Mesendoderm (in vitro differentiated cells): ENCODE results near the gene MSX2.

Experiments
- DNase-seq: peaks from one replicate; pipeline ENCODE4 v3.0.0; 2013
- H2AK5ac ChIP-seq: 2 replicates; pipeline ENCODE4 v1.6.1; 2013; ENCODE audit warnings: low read length, inconsistent platforms
- H2BK120ac ChIP-seq: 2 replicates; pipeline ENCODE4 v1.6.1; 2013; ENCODE audit warnings: low read depth, mild to moderate bottlenecking, low read length, moderate library complexity, mixed read lengths
- H2BK15ac ChIP-seq: replicated peaks from 2 replicates; pipeline ENCODE4 v1.6.1; 2013; ENCODE audit warnings: low read depth, mild to moderate bottlenecking, moderate library complexity
- H2BK5ac ChIP-seq: 2 replicates; pipeline ENCODE4 v1.6.1; 2013; ENCODE audit warnings: low read length, inconsistent platforms
- H3K18ac ChIP-seq: 2 replicates; pipeline ENCODE4 v1.6.1; 2013; ENCODE audit warnings: mild to moderate bottlenecking, low read length, mixed read lengths
- H3K23ac ChIP-seq: one replicate; pipeline ENCODE4 v1.6.1; 2013; ENCODE audit warnings: low read length
- H3K27ac ChIP-seq: 2 replicates; pipeline ENCODE4 v1.5.1; 2013; ENCODE audit warnings: low read depth, mild to moderate bottlenecking, inconsistent platforms, low read length, moderate library complexity
- H3K27me3 ChIP-seq: 2 replicates; pipeline ENCODE4 v1.6.1; 2013; ENCODE audit warnings: low read length, control low read depth, mild to moderate bottlenecking, inconsistent platforms; ENCODE audit not compliant: insufficient read depth, poor library complexity
- H3K36me3 ChIP-seq: 2 replicates; pipeline ENCODE4 v1.6.1; 2013; ENCODE audit warnings: low read length, inconsistent platforms; ENCODE audit not compliant: control insufficient read depth, insufficient read depth
- H3K4ac ChIP-seq: one replicate; pipeline ENCODE4 v1.6.1; 2013; ENCODE audit warnings: low read depth, mild to moderate bottlenecking, low read length, moderate library complexity
- H3K4me1 ChIP-seq: 2 replicates; pipeline ENCODE4 v1.6.1; 2013; ENCODE audit warnings: low read depth, low read length, inconsistent platforms; ENCODE audit not compliant: control insufficient read depth
- H3K4me2 ChIP-seq: 2 replicates; pipeline ENCODE4 v1.6.1; 2013; ENCODE audit warnings: low read length
- H3K4me3 ChIP-seq: 2 replicates; pipeline ENCODE4 v1.5.1; 2013; ENCODE audit warnings: mild to moderate bottlenecking, low read length
- H3K56ac ChIP-seq: one replicate; pipeline ENCODE4 v1.6.1; 2013; ENCODE audit warnings: low read length
- H3K79me1 ChIP-seq: 2 replicates; pipeline ENCODE4 v1.6.1; 2013; ENCODE audit warnings: low read length, inconsistent platforms
- H3K79me2 ChIP-seq: 2 replicates; pipeline ENCODE4 v1.6.1; 2013; ENCODE audit warnings: mild to moderate bottlenecking, low read length; ENCODE audit not compliant: control insufficient read depth, insufficient read depth
- H3K9ac ChIP-seq: 2 replicates; pipeline ENCODE4 v1.6.1; 2013; ENCODE audit warnings: low read length, inconsistent platforms
- H4K5ac ChIP-seq: one replicate; pipeline ENCODE4 v1.6.1; 2013; ENCODE audit warnings: low read length
- H4K8ac ChIP-seq: one replicate; pipeline ENCODE4 v1.6.1; 2013; ENCODE audit warnings: low read depth, mild to moderate bottlenecking, control low read depth, low read length, moderate library complexity
- WGBS: extraction: QIAGEN DNeasy Blood & Tissue Kit; methylation state at CpG from one replicate; pipeline ENCODE4 v1.1.7; 2013; ENCODE audit warnings: low lambda C conversion rate, missing lambda C conversion rate; ENCODE audit not compliant: insufficient coverage; ENCODE audit errors: extremely low coverage; 5-methylcytosine and 5-hydroxymethylcytosine counted together

The MSX2 gene

GRCh38 chr5:174723979-174724483 lies 351 bp upstream of the MSX2 start:
- peaks cover 43% of the 10 kb centered on the region for H3K79me2 ChIP-seq
- H3K4ac ChIP-seq, result peak overlapping the region; percentile 89
- no peaks in the 10 kb centered on the region for H3K36me3 ChIP-seq
- no peaks in the 10 kb centered on the region for H3K79me1 ChIP-seq
- no peak overlapping the region for H2BK15ac ChIP-seq
- peak overlapping the region; percentile 52 for H2BK5ac ChIP-seq
- no peak overlapping the region for H4K5ac ChIP-seq
- peaks cover 29% of the 10 kb centered on the region for H3K4me1 ChIP-seq
- no CpG with 5 or more reads among the region's 20 CpGs for WGBS
- no peaks in the 10 kb centered on the region for H3K27me3 ChIP-seq
- H3K18ac ChIP-seq, result peak overlapping the region; percentile 94
- peak; percentile 70 for DNase-seq
- H2AK5ac ChIP-seq, result no peak overlapping the region
- H3K23ac ChIP-seq, result no peak overlapping the region
- H3K27ac ChIP-seq, result peak overlapping the region; percentile 52
- H3K56ac ChIP-seq, result peak overlapping the region; percentile 90
- peak overlapping the region; percentile 52 for H3K4me3 ChIP-seq
- H4K8ac ChIP-seq, result no peak overlapping the region
- peak overlapping the region; percentile 80 for H3K9ac ChIP-seq
- no peak overlapping the region for H2BK120ac ChIP-seq
- H3K4me2 ChIP-seq, result peak overlapping the region; percentile 97

- H3K9ac ChIP-seq, result peak overlapping the region; percentile 93
- H4K5ac ChIP-seq, result no peak overlapping the region
- no peak overlapping the region for H2AK5ac ChIP-seq
- peak overlapping the region; percentile 38 for H2BK5ac ChIP-seq
- H3K27ac ChIP-seq, result no peak overlapping the region
- H4K8ac ChIP-seq, result no peak overlapping the region
- H3K36me3 ChIP-seq, result peaks cover 2% of the 10 kb centered on the region
- H3K79me1 ChIP-seq, result no peaks in the 10 kb centered on the region
- peak overlapping the region; percentile 90 for H3K4me3 ChIP-seq
- WGBS, result no CpG with 5 or more reads among the region's 30 CpGs
- peak; percentile 34 for DNase-seq
- peak overlapping the region; percentile 81 for H3K18ac ChIP-seq
- H3K56ac ChIP-seq, result peak overlapping the region; percentile 93
- H3K79me2 ChIP-seq, result peaks cover 47% of the 10 kb centered on the region
- peak overlapping the region; percentile 86 for H3K4me2 ChIP-seq
- peak overlapping the region; percentile 11 for H3K23ac ChIP-seq
- H3K4ac ChIP-seq, result no peak overlapping the region
- peaks cover 20% of the 10 kb centered on the region for H3K4me1 ChIP-seq
- H3K27me3 ChIP-seq, result no peaks in the 10 kb centered on the region
- no peak overlapping the region for H2BK15ac ChIP-seq
- peak overlapping the region; percentile 9 for H2BK120ac ChIP-seq
These were observed 1.0 kb downstream of the MSX2 start for GRCh38 chr5:174725261-174725990.

GRCh38 chr5:174725991-174726601 lies 1.7 kb downstream of the MSX2 start:
- peak overlapping the region; percentile 86 for H3K4me2 ChIP-seq
- H3K9ac ChIP-seq, result peak overlapping the region; percentile 93
- peak; percentile 85 for DNase-seq
- H2BK5ac ChIP-seq, result no peak overlapping the region
- peaks cover 47% of the 10 kb centered on the region for H3K79me2 ChIP-seq
- H3K4ac ChIP-seq, result no peak overlapping the region
- peak overlapping the region; percentile 90 for H3K4me3 ChIP-seq
- no peaks in the 10 kb centered on the region for H3K79me1 ChIP-seq
- H2AK5ac ChIP-seq, result no peak overlapping the region
- no peaks in the 10 kb centered on the region for H3K27me3 ChIP-seq
- WGBS, result no CpG with 5 or more reads among the region's 11 CpGs
- H3K56ac ChIP-seq, result peak overlapping the region; percentile 93
- H3K4me1 ChIP-seq, result peaks cover 20% of the 10 kb centered on the region
- no peak overlapping the region for H2BK120ac ChIP-seq
- H3K36me3 ChIP-seq, result peaks cover 2% of the 10 kb centered on the region
- no peak overlapping the region for H4K8ac ChIP-seq
- no peak overlapping the region for H3K27ac ChIP-seq
- H4K5ac ChIP-seq, result no peak overlapping the region
- no peak overlapping the region for H3K23ac ChIP-seq
- peak overlapping the region; percentile 81 for H3K18ac ChIP-seq
- H2BK15ac ChIP-seq, result no peak overlapping the region

- H3K4me2 ChIP-seq, result peak overlapping the region; percentile 48
- peak; percentile 18 for DNase-seq
- peak overlapping the region; percentile 97 for H3K18ac ChIP-seq
- no peak overlapping the region for H4K5ac ChIP-seq
- peak overlapping the region; percentile 69 for H3K56ac ChIP-seq
- peak overlapping the region; percentile 93 for H3K9ac ChIP-seq
- no peaks in the 10 kb centered on the region for H3K79me1 ChIP-seq
- H3K79me2 ChIP-seq, result peaks cover 47% of the 10 kb centered on the region
- peak overlapping the region; percentile 17 for H2BK120ac ChIP-seq
- peak overlapping the region; percentile 23 for H3K4me3 ChIP-seq
- H3K27me3 ChIP-seq, result no peaks in the 10 kb centered on the region
- no peak overlapping the region for H3K23ac ChIP-seq
- H2AK5ac ChIP-seq, result no peak overlapping the region
- H2BK15ac ChIP-seq, result no peak overlapping the region
- WGBS, result no CpG with 5 or more reads among the region's 21 CpGs
- H3K36me3 ChIP-seq, result peaks cover 2% of the 10 kb centered on the region
- H4K8ac ChIP-seq, result no peak overlapping the region
- H2BK5ac ChIP-seq, result no peak overlapping the region
- H3K4me1 ChIP-seq, result peaks cover 15% of the 10 kb centered on the region
- peak overlapping the region; percentile 83 for H3K4ac ChIP-seq
- H3K27ac ChIP-seq, result no peak overlapping the region
These were observed 2.8 kb downstream of the MSX2 start for GRCh38 chr5:174726916-174727793.

GRCh38 chr5:174727794-174728680 lies 3.7 kb downstream of the MSX2 start:
- H3K36me3 ChIP-seq, result peaks cover 2% of the 10 kb centered on the region
- peak overlapping the region; percentile 63 for H3K56ac ChIP-seq
- WGBS, result no CpG with 5 or more reads among the region's 11 CpGs
- H3K4me1 ChIP-seq, result peaks cover 16% of the 10 kb centered on the region
- H2BK5ac ChIP-seq, result no peak overlapping the region
- H3K4ac ChIP-seq, result no peak overlapping the region
- H3K27me3 ChIP-seq, result no peaks in the 10 kb centered on the region
- no peak overlapping the region for H3K23ac ChIP-seq
- no peaks in the 10 kb centered on the region for H3K79me1 ChIP-seq
- H3K18ac ChIP-seq, result no peak overlapping the region
- H3K79me2 ChIP-seq, result peaks cover 47% of the 10 kb centered on the region
- peak; percentile 22 for DNase-seq
- H2BK15ac ChIP-seq, result no peak overlapping the region
- H3K27ac ChIP-seq, result no peak overlapping the region
- peak overlapping the region; percentile 93 for H3K9ac ChIP-seq
- H4K8ac ChIP-seq, result no peak overlapping the region
- no peak overlapping the region for H2BK120ac ChIP-seq
- H2AK5ac ChIP-seq, result no peak overlapping the region
- H4K5ac ChIP-seq, result no peak overlapping the region
- H3K4me2 ChIP-seq, result peak overlapping the region; percentile 48
- peak overlapping the region; percentile 8 for H3K4me3 ChIP-seq
